DMS 273 treated with DMSO at 0.1 percent for 48 hours (cell line): Measurements from ENCODE around the gene THSD7A.
A peak's percentile ranks its signal among the peaks of the same experiment; 100 is the strongest.

ENCODE experiments used
- DNase-seq: peaks from one replicate; lab custom pipeline; 2025; lab: John Stamatoyannopoulos, UW

THSD7A gene, protein sequence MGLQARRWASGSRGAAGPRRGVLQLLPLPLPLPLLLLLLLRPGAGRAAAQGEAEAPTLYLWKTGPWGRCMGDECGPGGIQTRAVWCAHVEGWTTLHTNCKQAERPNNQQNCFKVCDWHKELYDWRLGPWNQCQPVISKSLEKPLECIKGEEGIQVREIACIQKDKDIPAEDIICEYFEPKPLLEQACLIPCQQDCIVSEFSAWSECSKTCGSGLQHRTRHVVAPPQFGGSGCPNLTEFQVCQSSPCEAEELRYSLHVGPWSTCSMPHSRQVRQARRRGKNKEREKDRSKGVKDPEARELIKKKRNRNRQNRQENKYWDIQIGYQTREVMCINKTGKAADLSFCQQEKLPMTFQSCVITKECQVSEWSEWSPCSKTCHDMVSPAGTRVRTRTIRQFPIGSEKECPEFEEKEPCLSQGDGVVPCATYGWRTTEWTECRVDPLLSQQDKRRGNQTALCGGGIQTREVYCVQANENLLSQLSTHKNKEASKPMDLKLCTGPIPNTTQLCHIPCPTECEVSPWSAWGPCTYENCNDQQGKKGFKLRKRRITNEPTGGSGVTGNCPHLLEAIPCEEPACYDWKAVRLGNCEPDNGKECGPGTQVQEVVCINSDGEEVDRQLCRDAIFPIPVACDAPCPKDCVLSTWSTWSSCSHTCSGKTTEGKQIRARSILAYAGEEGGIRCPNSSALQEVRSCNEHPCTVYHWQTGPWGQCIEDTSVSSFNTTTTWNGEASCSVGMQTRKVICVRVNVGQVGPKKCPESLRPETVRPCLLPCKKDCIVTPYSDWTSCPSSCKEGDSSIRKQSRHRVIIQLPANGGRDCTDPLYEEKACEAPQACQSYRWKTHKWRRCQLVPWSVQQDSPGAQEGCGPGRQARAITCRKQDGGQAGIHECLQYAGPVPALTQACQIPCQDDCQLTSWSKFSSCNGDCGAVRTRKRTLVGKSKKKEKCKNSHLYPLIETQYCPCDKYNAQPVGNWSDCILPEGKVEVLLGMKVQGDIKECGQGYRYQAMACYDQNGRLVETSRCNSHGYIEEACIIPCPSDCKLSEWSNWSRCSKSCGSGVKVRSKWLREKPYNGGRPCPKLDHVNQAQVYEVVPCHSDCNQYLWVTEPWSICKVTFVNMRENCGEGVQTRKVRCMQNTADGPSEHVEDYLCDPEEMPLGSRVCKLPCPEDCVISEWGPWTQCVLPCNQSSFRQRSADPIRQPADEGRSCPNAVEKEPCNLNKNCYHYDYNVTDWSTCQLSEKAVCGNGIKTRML (N-terminal part only)

DNA sequence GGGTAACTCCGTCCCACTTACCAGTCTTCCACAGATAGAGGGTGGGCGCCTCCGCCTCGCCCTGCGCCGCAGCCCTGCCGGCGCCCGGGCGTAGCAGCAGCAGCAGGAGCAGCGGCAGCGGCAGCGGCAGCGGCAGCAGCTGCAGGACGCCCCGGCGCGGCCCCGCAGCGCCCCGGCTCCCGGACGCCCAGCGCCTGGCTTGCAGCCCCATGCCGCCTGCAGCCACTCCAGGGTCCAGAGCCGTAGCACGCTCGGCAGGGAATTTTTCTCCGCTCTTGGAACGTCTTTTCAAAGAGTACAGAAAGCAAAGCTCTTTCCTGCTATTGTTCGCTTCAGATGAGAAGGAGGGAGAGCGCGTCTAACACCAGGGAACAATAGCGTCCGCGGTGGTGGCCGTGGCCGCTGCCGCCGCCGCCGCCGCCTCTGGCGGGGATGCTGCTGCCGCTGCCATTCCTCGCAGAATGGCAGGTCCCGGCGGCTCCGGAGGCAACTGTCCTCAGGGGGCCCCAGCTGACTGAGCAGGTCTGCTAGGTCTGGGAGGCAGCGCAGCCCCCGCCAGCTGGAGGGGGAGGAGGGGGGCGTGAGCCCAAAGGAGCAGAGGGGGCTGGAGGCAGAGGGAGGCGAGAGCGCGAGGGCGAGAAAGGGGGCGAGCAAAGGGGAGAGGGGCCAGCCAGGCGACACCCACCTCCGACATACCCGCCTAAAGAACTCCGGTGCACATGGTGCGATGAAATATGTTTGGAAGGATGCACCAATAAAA lies at the start of gene THSD7A:
Gene THSD7A, minus strand, starts transcription at position 463 of the 760 bp plus-strand sequence. Its CDS starts 252 bp downstream, at position 211.
- DNase-seq = peak; percentile 41

DNA sequence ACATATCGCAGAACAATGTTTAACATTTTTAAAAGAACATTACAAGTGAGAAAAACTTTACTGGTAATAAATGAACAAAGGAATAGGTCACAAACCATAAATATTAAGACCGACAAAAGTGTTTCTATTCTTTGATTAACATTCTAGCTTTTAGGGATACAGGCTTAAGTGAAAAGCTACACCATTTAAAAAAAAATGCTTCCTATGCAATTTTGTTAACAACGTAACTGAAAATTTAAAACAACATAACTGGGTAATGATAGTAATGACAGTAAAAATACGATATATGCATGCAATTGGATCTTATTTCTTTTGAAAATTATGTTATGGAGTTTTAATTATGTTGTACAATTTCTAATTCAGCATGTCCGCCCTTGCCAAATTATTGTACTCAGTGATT lies 49.7 kb upstream of the THSD7A start:
- DNase-seq = no peak

DNA sequence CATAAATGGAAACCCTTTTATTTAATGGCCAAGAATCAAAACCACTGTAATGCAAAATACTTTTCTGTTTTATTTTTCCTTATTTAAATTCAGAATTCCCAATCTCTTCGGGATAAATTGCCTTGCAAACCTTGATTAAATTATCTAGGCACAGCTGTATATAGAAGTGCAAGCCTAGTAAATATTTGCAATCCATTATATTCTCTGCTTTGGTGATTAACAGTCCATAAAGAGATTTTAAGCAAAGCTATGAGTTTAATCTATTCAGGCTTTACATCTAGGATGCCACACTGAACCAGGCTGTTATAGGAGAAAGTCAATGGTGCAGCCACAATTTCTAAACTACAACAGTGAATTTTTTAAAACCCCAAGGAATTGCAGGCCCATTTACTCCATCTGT lies 43.6 kb upstream of the THSD7A start:
- no peak for DNase-seq

DNA sequence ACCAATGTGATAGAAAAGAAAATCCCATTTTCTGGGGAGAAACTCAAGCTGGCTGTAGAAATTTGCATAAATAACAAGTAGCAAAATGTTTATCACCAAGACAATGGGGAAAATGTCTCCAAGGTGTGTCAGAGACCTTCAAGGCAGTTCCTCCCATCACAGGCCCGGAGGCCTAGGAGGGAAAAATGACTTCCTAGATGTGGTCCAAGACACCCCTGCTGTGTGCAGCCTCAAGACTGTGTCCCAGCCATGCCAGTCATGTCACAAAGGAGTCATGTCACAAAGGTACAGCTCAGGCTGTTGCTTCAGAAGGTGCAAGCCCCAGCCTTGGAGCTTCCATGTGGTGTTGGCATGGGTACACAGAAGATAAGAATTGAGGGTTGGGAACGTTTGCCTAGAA lies 33.7 kb upstream of the THSD7A start:
- no peak for DNase-seq

DNA sequence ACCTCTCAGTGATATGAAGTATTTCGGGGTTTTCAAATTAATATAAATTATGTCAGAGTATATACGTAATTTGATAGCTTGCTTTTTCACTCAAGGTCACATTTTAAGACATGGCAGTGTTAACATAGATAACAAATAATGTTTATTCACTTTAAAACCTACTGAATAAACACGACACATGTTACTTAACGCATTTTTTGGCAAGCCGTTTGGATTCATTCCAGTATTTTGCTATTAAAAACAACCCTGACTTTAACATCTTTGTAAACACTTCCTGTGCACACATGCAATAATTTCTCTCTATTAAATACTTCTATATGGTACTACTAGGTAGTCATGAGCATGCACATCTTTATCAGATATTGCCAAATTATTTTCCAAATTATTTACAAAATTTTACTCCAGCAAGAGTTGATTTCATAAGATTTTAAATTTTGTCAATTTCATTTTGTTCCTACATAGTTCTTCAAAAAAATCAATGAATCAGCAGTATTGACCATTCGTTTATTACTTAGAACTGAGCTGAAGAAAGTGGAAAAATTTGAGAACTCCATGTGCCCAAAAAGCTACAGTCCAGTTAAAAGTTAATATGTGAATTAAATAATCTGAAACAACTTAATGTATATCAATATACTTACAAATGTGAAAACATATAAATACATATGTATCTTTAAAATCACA lies 26.8 kb upstream of the THSD7A start:
- DNase-seq = no peak

DNA sequence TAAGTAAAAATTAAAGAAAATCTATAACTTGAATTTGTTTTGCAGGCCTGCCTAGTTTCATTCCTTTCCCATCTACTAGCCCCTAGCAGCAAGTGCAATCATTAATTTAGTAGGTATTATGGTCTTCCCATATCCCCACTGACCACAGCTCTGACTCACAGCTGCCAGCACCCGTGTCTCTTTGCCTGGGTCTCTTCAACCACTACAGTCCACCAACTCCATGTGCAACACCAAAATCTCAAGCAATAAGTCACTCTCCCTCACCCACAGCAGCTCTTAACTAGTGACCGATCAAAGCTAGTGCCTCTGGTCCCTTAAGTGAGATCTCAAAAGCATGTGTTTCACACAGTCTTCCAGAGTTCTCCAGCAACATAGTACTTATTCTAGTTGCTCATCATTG lies 26.0 kb upstream of the THSD7A start:
- no peak for DNase-seq

DNA sequence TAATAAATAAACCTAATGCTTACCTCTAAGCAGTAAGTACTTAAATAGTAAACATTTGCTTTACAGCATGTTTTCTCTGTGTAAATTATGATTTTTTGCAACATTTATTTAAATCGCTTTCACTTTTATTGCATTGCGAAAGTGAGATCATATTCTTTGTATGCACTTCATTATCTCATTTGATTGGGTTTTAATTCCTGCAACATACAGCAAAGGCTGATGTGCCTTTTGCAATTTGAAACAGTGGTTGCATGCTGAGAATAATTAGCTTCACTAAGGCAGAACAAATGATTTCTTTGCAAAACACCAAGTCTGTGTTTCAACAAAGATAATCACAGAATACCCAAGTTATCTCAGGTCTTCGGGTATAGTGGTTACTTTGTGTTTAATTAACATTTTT lies 16.3 kb upstream of the THSD7A start:
- DNase-seq = no peak

DNA sequence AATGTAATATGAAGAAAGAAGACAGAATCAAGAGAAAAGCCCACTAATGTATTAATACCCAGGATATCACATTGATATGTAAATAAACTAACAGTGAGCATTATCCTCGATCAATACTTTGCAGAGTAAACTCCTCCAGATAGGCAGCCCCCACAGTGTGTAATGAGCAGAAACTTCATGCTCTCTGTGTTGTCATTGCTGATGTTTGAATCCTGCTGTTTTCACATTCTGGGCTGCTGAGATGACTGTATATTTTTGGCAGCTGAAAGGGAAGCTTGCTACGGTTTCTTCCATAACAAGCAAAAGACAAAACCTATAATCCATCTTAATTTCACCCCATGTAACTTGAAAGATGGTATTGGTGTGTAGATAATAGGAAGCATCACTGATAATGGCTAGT lies 15.3 kb upstream of the THSD7A start:
- no peak for DNase-seq

DNA sequence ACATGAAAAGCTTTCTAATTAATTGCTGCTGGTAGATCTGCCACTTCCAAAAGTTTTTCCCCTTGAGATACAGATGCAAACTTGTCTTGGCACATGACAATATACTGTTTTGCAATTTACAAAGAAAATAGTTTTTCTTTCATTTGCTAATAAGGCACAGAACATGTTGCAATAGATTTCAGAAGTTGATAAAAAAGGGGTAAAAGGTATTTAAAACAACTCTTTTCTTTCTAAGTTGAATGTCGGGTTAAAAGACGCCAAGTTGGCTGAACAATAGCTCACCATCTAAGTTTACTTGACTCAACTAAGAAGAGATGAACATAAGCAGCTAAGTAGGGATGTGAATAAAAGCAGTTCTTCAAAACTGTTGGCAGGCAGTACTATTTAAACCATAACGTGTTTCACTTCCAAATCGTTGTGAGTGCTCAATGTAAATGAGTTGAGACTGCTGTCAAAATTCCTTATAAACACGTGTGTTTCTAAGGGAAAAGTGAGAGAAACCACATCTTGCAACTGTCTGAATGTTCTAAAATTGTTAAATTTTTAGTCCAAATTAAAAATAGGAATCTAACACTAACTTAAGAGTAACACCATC lies 14.5 kb upstream of the THSD7A start:
- DNase-seq = no peak

DNA sequence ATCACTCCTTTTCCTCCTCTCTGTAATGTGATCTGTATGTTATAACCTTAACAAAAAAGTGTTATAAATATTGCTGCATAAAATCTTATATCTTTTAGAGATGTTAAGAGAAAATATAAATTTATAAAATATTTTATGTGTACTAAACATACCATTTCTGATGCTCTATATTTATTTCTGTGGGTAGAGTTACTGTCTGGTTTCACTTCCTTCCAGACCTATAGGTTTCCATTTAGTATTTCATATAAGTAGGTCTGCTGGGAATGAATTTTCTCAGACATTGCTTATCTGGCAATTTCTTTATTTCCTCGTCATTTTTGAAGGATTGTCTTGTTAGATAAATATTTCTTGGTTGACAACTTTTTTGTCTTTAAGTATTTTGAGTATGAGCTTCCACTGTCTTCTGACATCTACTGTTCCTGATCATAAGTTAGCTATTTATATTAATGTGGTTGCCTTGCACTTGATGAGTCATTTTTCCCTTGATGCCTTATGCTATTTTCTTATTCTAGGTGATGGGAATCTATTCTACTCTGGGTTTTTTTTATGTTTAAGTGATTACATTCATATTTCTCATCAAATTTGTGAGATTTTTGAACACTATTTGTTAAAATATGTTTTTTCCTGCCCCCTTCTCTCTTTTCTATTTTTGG lies 11.2 kb upstream of the THSD7A start:
- DNase-seq = no peak

DNA sequence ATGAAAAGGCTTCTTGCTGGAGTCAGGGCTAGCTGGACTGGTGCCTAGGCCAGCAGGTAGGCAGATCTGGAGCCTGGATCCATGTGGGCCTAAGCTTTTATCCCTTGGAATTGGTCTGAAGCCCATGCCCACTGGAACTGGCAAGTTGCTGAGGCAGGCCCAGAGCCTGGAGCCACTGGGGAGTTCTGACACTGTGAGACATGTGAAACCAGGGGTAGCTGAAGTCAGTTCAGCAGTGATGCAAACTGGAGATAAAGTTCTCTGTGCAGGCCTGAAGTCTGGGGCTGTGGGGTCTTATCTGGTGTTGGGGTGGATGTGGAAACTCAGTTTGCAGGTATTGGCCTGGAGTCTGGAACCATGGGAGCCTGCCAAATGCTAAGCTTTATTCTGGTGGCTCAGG lies 9.7 kb upstream of the THSD7A start:
- no peak for DNase-seq

DNA sequence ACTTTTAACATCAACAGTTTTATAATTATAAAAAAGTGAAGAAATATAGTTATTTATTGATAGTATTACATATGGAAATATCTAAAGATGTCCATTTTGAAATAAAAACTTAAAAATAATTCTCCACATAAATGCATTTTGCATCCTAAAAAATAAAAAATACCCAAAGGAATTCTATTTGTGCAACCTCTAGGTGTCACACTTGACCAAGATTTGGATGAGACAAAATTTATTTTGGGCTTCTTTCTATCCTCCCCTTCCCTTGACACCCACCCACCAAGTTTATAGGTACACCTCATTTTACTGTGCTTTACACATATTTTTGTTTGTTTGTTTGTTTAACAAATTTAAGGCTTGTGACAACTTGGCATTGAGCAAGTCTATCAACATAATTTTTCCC lies 3.3 kb upstream of the THSD7A start:
- no peak for DNase-seq

DNA sequence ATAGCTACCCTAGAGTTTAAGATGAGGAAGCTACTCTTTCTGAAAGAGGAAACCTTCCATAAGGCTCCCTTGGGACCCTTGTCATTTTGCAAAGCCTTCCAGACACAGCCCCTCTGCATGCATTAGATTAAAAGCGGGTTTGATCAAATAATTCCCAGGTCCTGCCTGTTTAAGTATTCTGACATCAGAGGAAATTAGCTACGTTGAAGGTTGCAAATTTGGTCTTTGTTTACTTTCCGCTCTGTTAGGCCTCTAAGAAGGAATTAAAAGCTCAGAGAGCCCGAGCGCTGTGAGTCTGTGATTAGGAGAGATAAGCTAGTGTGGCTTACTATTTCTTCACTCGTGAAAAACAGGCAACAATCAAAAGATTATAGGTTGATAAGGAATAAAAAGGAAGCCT lies 1.4 kb upstream of the THSD7A start:
- DNase-seq = no peak

DNA sequence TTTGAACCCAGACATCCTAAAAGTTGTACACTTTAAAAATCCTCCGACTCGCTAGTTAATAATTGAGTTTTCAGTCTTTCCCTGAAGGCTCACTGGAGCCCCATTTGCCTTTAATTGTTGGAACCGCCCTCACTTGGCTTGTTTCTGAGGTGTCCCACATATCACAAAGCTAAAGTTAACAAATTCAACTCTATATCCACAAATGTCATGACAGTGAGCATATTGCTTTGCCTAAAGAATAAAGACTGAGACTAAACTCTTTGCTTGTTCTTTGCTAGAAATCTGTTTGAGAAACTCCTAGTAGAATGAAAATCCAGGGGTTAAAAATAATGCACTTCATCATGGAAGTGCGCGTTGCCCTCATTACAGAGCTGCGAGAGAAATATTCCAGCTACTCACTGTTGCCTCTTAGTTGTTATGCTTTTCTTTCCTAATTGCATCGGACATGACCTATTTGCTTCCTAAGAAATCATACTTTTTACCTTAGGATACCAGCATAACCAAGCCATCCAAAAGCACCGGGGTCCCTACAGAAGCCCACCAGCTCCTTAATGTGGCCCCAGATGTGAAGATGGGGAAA lies 752 bp downstream of the THSD7A start:
- no peak for DNase-seq

DNA sequence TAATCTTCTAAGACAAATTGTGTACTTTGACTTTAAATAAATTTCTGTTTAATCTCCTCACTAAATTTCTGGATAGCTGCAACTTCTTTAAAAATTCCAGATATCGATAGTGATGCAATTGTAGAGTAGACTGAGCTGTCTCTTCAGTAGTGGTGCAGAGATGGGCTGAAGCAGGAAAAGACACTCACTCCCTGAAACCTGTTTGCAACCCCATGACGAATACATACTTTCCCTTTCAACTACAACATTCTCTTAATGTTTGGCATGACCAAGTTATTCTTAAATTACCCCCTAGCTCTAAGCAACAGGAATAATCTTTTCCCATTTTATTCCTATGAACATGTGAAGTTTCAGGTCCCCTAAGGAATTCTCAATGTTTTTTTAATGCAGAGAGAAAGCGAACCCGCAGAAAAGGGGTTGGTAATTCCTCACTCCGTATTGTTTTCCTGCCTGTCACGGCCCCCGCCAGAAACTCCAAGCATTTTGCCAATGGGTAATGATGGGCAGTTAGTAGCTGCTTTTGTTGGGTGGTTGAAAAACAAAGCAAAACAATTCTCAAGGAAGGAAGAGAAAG lies 1.3 kb downstream of the THSD7A start:
- DNase-seq = no peak

DNA sequence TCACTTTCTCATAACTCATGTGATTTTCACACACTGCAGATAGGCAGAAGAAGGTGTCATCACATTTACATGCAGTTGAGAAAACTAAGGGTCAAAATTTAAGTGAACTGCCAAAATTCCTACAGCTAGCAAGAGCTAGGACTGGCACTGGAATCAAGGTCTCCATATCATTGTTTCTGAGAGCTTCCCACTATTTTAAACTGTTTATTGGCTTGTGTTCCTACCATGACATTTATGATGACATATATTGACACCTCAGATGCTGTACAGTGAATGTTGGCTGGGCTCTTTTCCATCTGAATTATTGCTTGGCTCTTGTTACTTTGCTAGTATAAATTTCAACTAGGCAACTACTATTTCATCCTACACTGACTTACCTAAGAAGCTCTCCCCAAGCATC lies 2.0 kb downstream of the THSD7A start:
- no peak for DNase-seq

DNA sequence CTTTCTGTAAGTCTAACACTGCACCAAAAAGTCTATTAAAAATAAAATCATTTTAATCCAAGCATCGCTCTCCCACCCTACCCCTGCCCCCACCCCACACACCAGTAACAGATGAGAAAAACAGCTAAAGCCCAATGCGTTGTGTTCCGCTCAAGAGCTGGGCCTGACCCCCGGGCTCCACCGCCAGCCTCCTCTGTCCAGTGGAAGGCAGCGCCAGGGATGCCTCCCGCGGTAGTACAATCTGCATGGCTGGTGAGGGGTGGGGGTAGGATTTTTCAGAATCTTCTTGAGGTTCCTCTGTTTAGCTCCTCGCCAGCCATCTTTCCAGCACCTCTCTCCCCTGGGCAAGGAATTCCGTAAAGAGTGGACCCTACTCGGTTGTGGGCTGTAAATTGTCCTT lies 12.1 kb downstream of the THSD7A start:
- DNase-seq = no peak

DNA sequence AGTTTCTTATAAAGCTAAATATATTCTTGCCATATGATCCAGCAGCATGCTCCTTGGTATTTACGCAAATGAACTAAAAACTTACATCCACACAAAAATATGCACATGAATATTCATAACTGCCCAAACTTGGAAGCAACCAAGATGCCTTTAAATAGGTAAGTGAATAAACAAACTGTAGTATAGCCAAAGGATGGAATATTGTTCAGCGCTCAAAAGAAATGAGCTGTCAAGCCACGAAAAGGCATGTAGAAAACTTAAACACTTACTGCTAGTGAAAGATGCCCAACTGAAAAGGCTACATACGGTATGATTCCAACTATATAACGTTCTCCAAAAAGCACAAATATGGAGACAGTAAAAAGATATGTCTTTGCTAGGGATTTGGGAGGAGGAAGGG lies 12.7 kb downstream of the THSD7A start:
- DNase-seq = no peak

DNA sequence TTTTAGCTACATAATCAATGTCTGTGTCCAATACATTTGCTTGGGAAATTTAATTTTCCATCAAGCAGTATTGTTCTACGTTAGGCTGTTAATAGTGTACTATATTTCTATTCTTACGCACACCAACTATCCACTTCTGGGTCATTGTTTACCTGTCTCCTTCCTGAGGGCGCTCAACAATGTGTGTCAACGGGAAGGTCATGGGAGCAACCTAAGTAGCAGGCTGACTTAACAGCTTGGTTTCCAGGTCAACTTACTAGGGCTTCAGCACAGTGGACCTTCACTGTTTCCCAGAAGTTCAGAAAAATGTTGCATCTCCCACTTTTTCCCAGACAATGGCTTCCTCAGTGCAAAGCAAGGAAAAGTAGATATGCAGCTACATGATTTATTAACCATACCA lies 13.7 kb downstream of the THSD7A start:
- DNase-seq = no peak
